ENCODE measurements around the gene MACROD2.

GRCh38 chr20:15571056-15571455, 1575.7 kb downstream of the MACROD2 start:
- TF ChIP-seq CTCF (IDR thresholded peaks at IDR 0.05) (no peak), EZH2 (IDR thresholded peaks at IDR 0.05; ENCODE audit: borderline replicate concordance, insufficient read depth, low read depth, low read length, poor library complexity, severe bottlenecking) (no peak)
